Measurements from ENCODE around the gene SNRNP200.
"Not testable (repeated sequence)": the region's sequence is repeated elsewhere in the genome, so short reads cannot be mapped to it uniquely, and the experiment has no call there.

Gene SNRNP200

GRCh38 chr2:96325041-96325883 lies 19.9 kb upstream of the SNRNP200 start, which contains the start of gene ITPRIPL1:
ITPRIPL1 (plus strand) TSS chr2:96325317; CDS start chr2:96325840, 523 bp downstream.
- no peak for DNase-seq (ENCODE audit: low read depth)

GRCh38 chr2:96324721-96325040 lies 19.3 kb upstream of the SNRNP200 start:
- no peak for DNase-seq (ENCODE audit: low read depth)

- DNase-seq (ENCODE audit: low read depth) = no peak
These were observed 18.5 kb upstream of the SNRNP200 start for GRCh38 chr2:96323849-96324248.

- DNase-seq (ENCODE audit: low read depth) = no peak
These were observed 15.6 kb upstream of the SNRNP200 start for GRCh38 chr2:96320728-96321622.

GRCh38 chr2:96320326-96320725 lies 15.0 kb upstream of the SNRNP200 start:
- DNase-seq (ENCODE audit: low read depth) = no peak

- no peak for DNase-seq (ENCODE audit: low read depth)
These were observed 14.1 kb upstream of the SNRNP200 start for GRCh38 chr2:96319396-96319795.

GRCh38 chr2:96318723-96319122 lies 13.4 kb upstream of the SNRNP200 start:
- no peak for DNase-seq (ENCODE audit: low read depth)

- no peak for DNase-seq (ENCODE audit: low read depth)
These were observed 12.2 kb upstream of the SNRNP200 start for GRCh38 chr2:96317584-96317997.

GRCh38 chr2:96316999-96317398 lies 11.7 kb upstream of the SNRNP200 start:
- DNase-seq (ENCODE audit: low read depth) = no peak

GRCh38 chr2:96315400-96316071 lies 10.2 kb upstream of the SNRNP200 start:
- DNase-seq (ENCODE audit: low read depth) = no peak

GRCh38 chr2:96315005-96315399 lies 9.7 kb upstream of the SNRNP200 start:
- no peak for DNase-seq (ENCODE audit: low read depth)

GRCh38 chr2:96308248-96308647 lies 2.9 kb upstream of the SNRNP200 start:
- DNase-seq (ENCODE audit: low read depth) = no peak

- DNase-seq (ENCODE audit: low read depth) = no peak
These were observed 1.0 kb upstream of the SNRNP200 start for GRCh38 chr2:96306370-96306769.

- DNase-seq (ENCODE audit: low read depth) = no peak
These were observed 598 bp upstream of the SNRNP200 start for GRCh38 chr2:96305979-96306308.

GRCh38 chr2:96304606-96305005 lies 740 bp downstream of the SNRNP200 start:
- no peak for DNase-seq (ENCODE audit: low read depth)

GRCh38 chr2:96301865-96302264 lies 3.5 kb downstream of the SNRNP200 start:
- no peak for DNase-seq (ENCODE audit: low read depth)

- no peak for DNase-seq (ENCODE audit: low read depth)
These were observed 8.4 kb downstream of the SNRNP200 start for GRCh38 chr2:96296925-96297324.

GRCh38 chr2:96294271-96294670 lies 11.1 kb downstream of the SNRNP200 start:
- DNase-seq (ENCODE audit: low read depth) = not testable (repeated sequence)

GRCh38 chr2:96291751-96292150 lies 13.6 kb downstream of the SNRNP200 start:
- no peak for DNase-seq (ENCODE audit: low read depth)

- no peak for DNase-seq (ENCODE audit: low read depth)
These were observed 18.0 kb downstream of the SNRNP200 start for GRCh38 chr2:96287273-96287856.

- DNase-seq (ENCODE audit: low read depth) = no peak
These were observed 28.4 kb downstream of the SNRNP200 start for GRCh38 chr2:96276787-96277499.
